K562 (cell line): ENCODE measurements around the gene NOLC1. TPM values are rescaled to one million over a fixed set of nuclear protein-coding genes. Genes with fewer than 3 reads are reported as not detected.

ENCODE experiments used
- CEBPB ChIP-seq: fragments of 450-650 bp; IDR thresholded peaks from 2 replicates; pipeline ENCODE4 v1.6.1; 2016; ENCODE audit warnings: missing genetic modification characterization, missing compliant biosample characterization
- ETV1 ChIP-seq: fragments of 450-650 bp; conservative IDR thresholded peaks from 2 replicates; pipeline ENCODE4 v1.6.1; 2016; ENCODE audit warnings: missing genetic modification characterization, control low read depth, low read depth, missing compliant biosample characterization
- HDAC6 ChIP-seq: IDR thresholded peaks from 2 replicates; pipeline ENCODE4 v1.6.1; 2012; ENCODE audit warnings: low read depth, mild to moderate bottlenecking, control low read depth, inconsistent platforms, low read length, moderate library complexity
- IFI16 ChIP-seq: fragments of 250-450 bp; sonication (Bioruptor Pico); IDR thresholded peaks from 2 replicates; pipeline ENCODE4 v2.1.2; 2022; ENCODE audit warnings: mild to moderate bottlenecking, inconsistent platforms
- MXI1 ChIP-seq: IDR thresholded peaks from 2 replicates; pipeline ENCODE4 v1.6.1; 2011; ENCODE audit warnings: low read depth, mild to moderate bottlenecking, improper control_type of control experiment, low read length
- NR4A1 ChIP-seq, 2 experiments: fragments of 250-450 bp in 1 of 2; fragments of 450-650 bp in 1 of 2; sonication (Bioruptor Pico) in 1 of 2; IDR thresholded peaks; 2 replicates each; pipeline versions ENCODE4 v1.4.0 to v1.6.1; 2016 to 2020; ENCODE audit warnings: mild to moderate bottlenecking in 2 of 2, missing compliant biosample characterization in 1 of 2, missing genetic modification characterization in 1 of 2, moderate library complexity in 1 of 2
- TEAD4 ChIP-seq, 2 experiments: sonication (generic) in 1 of 2; formaldehyde crosslinking in 1 of 2; IDR thresholded peaks; 2 replicates each; pipeline versions ENCODE4 v1.6.1 to v1.8.0; 2012 to 2022; ENCODE audit warnings: borderline replicate concordance in 1 of 2, inconsistent platforms in 1 of 2, low read length in 1 of 2, mild to moderate bottlenecking in 1 of 2, missing genetic modification reagents in 1 of 2
- ZNF175 ChIP-seq: fragments of 200-800 bp; sonication (Bioruptor generic); IDR thresholded peaks from 2 replicates; pipeline ENCODE4 v1.6.1; 2016; ENCODE audit warnings: low read depth, mild to moderate bottlenecking, missing genetic modification characterization, missing compliant biosample characterization
- ZNF316 ChIP-seq: fragments of 450-650 bp; IDR thresholded peaks from 2 replicates; pipeline ENCODE4 v1.6.1; 2016
- polyA plus RNA-seq, 8 experiments: library from polyadenylated mRNA; depleted of rRNA in 4 of 8; stranded (reverse) in 5 of 8; unstranded in 3 of 8; fragments of >200 nt; fragmentation: Nextera tagmentation in 2 of 8; fragmentation: Illumina TruSeq in 1 of 8; extraction: Ambion mirVana in 2 of 8; extraction: Trizol in 1 of 8; gene quantifications; 2 replicates each; pipeline versions ENCODE4 v1.2.1 to v1.2.3, GENCODE V29; 2011 to 2014; ENCODE audit warnings: inconsistent platforms in 1 of 8, missing spikeins in 1 of 8
- total RNA-seq, 7 experiments: library from RNA; depleted of rRNA in 6 of 7; stranded (reverse); fragments of >200 nt in 6 of 7; fragmentation: Illumina TruSeq in 2 of 7; extraction: Trizol in 2 of 7; gene quantifications; 2 replicates each; pipeline versions ENCODE4 v1.2.1 to v1.2.3, GENCODE V29; 2011 to 2021; ENCODE audit warnings: low replicate concordance in 1 of 7
- TF ChIP-seq, protein P1 (sequence below): sonication (generic); formaldehyde crosslinking; IDR thresholded peaks from 2 replicates; pipeline ENCODE4 v1.8.0; 2022; ENCODE audit warnings: mild to moderate bottlenecking, low read depth, missing genetic modification reagents
- TF ChIP-seq, protein P2 (sequence below): sonication (generic); IDR thresholded peaks from 2 replicates; pipeline ENCODE4 v1.6.1; 2016

NOLC1 gene
- total and polyA plus RNA-seq, 9 of the 15 experiments (the other 6 are each of a cell fraction or from before 2014, with no cell fraction given): 102 to 310 (median 165) TPM

DNA sequence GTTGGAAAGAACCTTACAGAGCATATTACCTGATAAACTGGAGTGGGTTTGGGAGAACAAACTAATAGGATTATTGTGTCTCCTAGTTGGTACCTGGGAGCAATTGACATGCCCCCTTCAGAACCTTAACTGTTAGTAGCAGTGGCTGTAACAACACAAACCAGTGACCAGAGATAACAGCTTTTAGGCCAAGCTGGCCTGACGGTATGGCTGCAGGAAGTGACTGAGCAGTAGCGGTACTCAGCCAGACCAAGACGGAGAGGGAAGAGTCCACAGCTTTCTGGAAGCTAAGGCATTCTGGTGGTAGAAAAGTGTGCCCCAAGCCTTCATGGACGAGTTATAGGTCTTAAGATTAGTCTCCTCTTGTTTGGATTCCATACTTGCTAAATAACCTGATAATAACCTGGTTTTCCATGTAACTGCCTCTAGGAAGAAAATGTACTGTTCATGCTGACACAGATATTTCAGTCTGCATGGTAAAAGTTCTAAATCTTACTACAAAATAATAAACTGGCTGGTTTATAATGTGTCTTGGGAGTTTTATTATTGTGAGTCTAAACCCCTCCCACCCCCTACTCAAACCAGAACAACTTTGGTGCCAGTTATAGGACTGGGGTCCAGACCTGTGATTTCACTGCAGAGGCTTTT, 11.3 kb downstream of the NOLC1 start (continued):
- TF ChIP-seq TEAD4 (IDR thresholded peaks at IDR 0.05; ENCODE audit: low read length) (no peak), TEAD4 (CRISPR knock-in tag; IDR thresholded peaks at IDR 0.05; ENCODE audit: borderline replicate concordance) (no peak), NR4A1 (CRISPR knock-in tag; IDR thresholded peaks at IDR 0.05) (no peak), NR4A1 (tag; IDR thresholded peaks at IDR 0.05) (no peak), MXI1 (no peak), ETV1 (tag) (peak; percentile 38; the same call in 1 of the 2 replicates), ZNF175 (CRISPR knock-in tag) (no peak), IFI16 (CRISPR knock-in tag) (no peak), ZNF316 (peak; percentile 53), HDAC6 (no peak), CEBPB (tag) (no peak)
- TF ChIP-seq, protein P1, sequence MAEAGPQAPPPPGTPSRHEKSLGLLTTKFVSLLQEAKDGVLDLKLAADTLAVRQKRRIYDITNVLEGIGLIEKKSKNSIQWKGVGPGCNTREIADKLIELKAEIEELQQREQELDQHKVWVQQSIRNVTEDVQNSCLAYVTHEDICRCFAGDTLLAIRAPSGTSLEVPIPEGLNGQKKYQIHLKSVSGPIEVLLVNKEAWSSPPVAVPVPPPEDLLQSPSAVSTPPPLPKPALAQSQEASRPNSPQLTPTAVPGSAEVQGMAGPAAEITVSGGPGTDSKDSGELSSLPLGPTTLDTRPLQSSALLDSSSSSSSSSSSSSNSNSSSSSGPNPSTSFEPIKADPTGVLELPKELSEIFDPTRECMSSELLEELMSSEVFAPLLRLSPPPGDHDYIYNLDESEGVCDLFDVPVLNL (CRISPR knock-in tag): no peak
- TF ChIP-seq, protein P2, sequence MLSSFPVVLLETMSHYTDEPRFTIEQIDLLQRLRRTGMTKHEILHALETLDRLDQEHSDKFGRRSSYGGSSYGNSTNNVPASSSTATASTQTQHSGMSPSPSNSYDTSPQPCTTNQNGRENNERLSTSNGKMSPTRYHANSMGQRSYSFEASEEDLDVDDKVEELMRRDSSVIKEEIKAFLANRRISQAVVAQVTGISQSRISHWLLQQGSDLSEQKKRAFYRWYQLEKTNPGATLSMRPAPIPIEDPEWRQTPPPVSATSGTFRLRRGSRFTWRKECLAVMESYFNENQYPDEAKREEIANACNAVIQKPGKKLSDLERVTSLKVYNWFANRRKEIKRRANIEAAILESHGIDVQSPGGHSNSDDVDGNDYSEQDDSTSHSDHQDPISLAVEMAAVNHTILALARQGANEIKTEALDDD: peak; percentile 69; the same call in 1 of the 2 replicates
